Coronary artery (tissue), 2 donors: ENCODE data around the gene ANKRD11.

ENCODE experiments used
- DNase-seq: peaks from one replicate; pipeline ENCODE4 v3.0.0-alpha.2; 2017; ENCODE audit warnings: low spot score
- H3K27ac ChIP-seq, 2 donors: fragments of 200-600 bp; sonication (generic); one replicate each; pipeline ENCODE4 v1.5.1; 2016 to 2019
- H3K4me3 ChIP-seq: fragments of 200-600 bp; sonication (generic); 2 replicates; pipeline ENCODE4 v1.5.1; 2016; ENCODE audit warnings: mild to moderate bottlenecking, moderate library complexity
- TF ChIP-seq, protein P1 (sequence below): fragments of 200-600 bp; sonication (generic); IDR thresholded peaks from one replicate; pipeline ENCODE4 v1.5.1; 2019; ENCODE audit warnings: antibody characterized with exemption

The ANKRD11 gene

DNA sequence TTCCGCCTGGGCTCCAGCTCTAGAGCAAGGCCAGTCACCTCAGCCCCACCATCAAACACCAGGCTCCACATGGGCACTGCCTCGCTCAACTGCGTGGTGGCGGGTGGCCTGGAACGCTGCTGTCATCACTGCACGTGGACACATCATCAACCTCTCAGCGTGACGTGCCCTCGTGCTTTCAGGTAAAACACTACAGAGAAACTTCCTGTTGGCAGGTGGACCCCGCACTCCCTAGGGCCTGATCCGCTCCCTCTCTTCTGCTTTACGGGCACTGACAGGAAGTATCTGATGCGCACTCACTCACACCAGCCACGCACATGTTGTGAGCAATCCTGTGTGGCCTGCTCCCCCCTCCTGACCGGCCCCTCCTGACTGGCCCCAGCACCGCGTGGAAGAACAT lies 87.4 kb downstream of the ANKRD11 start:
- no peak overlapping the region for H3K4me3 ChIP-seq
- DNase-seq, result no peak
- no peak overlapping the region for H3K27ac ChIP-seq
- TF ChIP-seq, protein P1, sequence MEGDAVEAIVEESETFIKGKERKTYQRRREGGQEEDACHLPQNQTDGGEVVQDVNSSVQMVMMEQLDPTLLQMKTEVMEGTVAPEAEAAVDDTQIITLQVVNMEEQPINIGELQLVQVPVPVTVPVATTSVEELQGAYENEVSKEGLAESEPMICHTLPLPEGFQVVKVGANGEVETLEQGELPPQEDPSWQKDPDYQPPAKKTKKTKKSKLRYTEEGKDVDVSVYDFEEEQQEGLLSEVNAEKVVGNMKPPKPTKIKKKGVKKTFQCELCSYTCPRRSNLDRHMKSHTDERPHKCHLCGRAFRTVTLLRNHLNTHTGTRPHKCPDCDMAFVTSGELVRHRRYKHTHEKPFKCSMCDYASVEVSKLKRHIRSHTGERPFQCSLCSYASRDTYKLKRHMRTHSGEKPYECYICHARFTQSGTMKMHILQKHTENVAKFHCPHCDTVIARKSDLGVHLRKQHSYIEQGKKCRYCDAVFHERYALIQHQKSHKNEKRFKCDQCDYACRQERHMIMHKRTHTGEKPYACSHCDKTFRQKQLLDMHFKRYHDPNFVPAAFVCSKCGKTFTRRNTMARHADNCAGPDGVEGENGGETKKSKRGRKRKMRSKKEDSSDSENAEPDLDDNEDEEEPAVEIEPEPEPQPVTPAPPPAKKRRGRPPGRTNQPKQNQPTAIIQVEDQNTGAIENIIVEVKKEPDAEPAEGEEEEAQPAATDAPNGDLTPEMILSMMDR, result no peak

DNA sequence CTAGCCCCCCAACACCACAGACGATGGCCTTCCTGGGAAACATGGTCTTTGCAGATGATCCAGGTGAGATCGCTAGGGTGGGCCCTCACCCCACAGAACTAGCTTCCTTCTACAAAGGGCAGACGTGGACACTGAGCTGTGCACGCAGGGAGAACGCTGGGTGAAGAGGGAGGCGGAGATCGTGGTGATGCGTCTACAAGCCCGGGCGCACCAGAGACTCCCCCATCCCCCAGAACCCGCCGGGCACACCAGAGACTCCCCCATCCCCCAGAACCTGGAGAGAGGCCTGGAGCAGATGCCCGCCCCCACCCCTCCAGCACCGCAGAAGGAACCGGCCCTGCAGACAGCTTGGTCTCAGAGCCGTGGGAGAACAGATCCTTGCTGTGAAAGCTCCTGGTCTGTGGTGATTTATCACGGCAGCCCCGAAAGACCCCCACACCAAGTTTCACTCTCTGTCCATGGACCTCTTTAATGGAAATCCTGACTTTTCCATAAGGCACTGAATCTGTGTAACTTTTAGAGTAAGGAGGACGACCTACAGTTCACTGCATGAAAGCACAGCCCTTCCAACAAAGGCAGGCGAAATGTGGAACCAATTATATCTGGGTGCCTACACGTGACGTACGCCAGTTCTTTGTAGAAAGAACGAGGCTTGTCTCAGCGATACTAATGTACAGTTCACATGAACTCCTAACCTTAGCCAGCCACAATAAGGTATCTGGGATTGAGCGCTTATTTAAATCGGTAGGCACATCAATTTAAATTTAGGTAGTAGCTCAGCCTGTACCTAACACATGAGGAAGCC lies 88.5 kb downstream of the ANKRD11 start:
- H3K4me3 ChIP-seq, result no peak overlapping the region
- DNase-seq, result no peak
- TF ChIP-seq, protein P1, result no peak
- no peak overlapping the region for H3K27ac ChIP-seq

DNA sequence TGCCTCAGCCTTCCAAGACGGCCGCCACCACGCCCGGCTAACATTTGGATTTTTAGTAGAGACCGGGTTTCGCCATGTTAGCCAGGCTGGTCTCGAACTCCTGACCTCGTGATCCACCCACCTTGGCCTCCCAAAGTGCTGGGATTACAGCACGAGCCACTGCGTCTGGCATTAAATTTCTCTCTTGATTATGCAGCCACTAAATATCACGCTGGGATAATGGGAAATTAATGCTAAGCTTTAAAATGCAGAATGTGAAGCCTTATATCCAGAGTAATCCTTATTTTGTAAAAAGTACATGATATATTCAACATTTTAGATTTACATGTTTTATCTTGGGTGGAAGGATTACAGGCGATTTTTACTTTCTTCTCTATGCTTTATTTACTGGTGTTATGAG lies 89.2 kb downstream of the ANKRD11 start:
- DNase-seq, result no peak
- Histone ChIP-seq H3K27ac (no peak overlapping the region), H3K4me3 (no peak overlapping the region)
- TF ChIP-seq, protein P1, result no peak

DNA sequence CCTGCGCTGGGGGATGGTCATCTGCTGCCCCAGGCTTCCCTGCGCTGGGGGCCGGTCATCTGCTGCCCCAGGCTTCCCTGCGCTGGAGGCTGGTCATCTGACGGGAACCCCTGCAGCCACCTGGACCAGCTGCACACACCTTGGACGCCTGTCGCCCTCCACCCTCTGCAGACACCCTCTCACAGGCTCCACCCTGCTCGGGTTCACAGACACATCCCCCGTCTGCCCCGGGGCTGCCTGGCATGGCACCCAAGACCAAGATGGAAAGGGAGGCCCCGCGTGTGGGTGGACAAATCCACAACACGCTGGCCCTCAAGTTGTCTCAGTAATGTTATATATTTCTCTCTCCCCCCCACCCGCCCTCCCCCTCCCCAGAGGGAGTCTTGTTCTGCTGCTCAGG lies 89.6 kb downstream of the ANKRD11 start:
- Histone ChIP-seq H3K4me3 (no peak overlapping the region), H3K27ac (no peak overlapping the region)
- DNase-seq, result no peak
- TF ChIP-seq, protein P1, result no peak

DNA sequence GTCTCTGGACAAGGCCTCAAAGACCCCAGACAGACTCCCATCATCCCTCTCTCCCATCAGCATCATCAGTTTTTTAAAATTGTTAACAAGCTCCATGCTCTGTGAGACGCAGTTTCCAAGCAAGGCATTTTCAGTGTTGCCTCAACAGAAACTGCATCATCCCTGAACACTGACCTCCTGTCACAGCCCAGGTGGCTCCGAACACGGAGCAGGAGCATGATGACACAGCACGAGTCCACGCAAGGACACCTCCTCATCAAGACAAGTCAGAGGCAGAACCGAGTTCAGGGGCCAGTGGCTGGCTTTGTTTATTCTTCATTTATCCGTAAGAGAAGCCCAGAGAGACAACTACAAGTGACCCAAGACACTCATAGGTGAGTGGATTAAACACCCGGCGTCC lies 91.4 kb downstream of the ANKRD11 start:
- Histone ChIP-seq H3K4me3 (no peak overlapping the region), H3K27ac (no peak overlapping the region)
- TF ChIP-seq, protein P1, result no peak
- DNase-seq, result no peak

DNA sequence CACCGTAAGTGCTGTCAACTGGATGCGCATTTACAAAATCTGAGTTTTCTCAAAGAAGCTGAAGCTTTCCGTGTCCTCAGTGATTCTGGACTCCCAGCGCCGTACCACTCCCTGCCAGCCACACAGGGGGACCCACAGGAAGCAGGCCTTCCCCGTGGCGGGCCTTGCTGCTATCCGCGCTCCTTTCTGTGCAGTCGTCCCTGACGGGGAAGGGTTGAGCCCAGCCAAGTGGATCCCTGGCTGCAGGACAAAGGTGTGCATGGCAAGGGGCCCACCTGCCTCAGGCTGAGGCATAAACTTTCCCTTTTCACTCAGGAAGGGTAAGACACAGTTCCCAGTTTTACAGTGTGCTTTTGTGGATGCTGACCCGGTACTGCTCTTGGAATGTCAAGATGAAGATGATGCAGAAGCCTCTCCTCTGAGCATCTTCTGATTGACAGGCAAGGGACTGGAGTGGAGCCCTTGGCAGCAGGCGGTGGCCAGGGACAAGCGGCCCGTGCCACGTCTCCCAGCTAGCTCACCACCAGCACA lies 93.0 kb downstream of the ANKRD11 start:
- no peak overlapping the region for H3K27ac ChIP-seq
- TF ChIP-seq, protein P1, result no peak
- no peak for DNase-seq
- H3K4me3 ChIP-seq, result no peak overlapping the region

DNA sequence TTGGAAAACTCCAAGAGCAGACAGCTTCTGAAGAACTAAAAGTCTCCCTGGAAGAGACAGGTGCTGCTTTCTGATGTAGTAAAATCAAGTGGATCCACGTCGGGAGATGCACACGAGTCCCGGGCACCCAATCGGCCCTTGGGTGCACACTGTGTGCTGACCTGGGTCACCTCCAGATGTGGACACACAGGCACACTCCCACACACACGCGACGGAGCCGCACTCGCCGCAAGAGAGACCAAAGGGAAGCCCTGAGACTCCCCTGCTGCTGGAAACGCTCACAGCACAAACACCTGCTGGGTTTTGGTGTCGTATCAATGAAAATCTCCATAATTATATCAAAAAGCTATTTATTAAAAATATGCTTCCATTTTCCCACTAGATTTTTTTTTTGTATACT lies 94.2 kb downstream of the ANKRD11 start:
- DNase-seq, result no peak
- TF ChIP-seq, protein P1, result no peak
- no peak overlapping the region for H3K27ac ChIP-seq
- no peak overlapping the region for H3K4me3 ChIP-seq
